Inflammatory macrophage (primary cell): ENCODE results near the gene PANK2.
"Not testable (repeated sequence)": the region's sequence is repeated elsewhere in the genome, so short reads cannot be mapped to it uniquely, and the experiment has no call there.

Source experiments
- DNase-seq, 2 donors: peaks; one replicate each; pipeline ENCODE4 v3.0.0-alpha.2; 2020 to 2022

PANK2 gene

DNA sequence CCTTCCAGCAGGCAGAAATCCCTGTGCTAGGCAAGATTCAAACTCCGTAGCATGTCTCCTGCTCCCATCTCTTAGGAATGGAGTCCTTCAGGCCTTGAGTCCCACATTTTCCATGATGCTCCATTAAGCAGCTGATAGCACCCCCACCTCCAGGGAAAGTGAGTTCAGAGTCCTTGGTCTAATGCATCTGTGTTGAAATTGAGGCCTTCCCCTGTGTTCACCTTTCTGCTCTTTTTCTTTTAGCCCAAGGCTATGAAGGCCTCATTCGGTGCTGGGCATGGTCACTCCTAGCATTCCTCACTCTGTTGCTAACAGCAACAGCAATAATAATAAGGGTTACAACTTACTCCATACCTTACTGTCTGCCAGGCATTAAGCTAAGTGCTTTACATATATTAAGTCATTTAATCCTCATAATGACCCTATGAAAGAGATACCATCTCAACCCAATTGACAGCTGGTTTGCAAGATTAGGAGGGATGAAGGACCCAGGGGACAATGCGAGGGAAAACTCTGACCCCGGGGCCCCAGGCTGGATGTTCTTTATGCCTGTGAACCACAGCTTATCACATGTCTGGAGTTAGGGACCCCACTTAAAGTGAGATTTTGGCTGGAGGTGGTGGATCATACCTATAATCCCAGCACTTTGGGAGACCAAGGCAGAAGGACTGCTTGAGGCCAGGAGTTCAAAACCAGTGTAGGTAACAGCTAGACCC, 17.5 kb upstream of the PANK2 start:
- DNase-seq: no peak

DNA sequence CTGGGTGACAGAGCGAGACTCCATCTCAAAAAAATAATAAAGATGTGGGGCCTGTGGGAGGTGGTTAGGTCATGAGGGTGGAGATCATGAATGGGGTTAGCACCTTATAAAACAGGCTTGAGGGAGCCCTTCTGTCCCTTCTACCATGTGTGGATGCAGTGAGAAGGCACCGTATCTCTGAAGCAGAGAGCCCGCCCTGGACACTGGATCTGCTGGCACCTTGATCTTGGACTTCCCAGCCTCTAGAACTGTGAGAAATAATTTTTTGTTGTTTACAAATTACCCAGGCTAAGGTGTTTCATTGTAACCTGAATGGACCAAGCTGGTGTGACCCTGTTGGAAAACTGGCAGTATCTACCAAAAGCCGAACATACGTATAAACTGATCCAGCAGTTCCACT, 15.7 kb upstream of the PANK2 start:
- no peak for DNase-seq

DNA sequence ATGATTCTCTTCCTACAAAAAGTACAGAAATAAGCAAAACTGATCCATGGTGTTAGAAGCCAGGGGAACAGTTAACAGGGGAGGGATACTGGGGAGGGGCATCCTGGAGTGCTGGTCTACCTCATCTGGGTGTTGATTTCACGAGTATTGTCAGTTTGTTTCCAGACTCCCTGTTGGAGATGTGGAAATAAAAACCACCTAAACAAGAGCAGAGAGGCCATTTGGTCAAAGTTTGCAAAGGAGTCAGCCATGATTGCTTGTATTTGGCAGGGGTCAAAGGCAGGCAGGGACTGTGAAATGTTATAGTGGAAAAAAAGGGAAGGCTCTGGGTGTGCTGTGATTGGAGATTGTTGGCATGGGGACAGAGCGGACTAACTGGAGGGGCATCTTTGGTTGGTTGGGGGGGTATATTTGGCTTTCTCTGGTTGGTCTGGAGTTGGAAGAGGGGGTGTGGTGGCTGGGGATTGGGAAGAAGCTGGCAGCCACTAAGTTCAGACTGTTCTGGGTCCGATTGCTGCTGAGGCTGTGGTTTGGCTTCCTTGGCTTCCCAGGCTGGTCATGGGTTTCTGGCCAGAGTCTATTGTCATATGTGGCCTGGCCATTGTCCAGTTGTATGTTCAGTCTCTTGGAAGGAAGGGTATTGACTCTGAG, 14.9 kb upstream of the PANK2 start:
- DNase-seq: no peak

DNA sequence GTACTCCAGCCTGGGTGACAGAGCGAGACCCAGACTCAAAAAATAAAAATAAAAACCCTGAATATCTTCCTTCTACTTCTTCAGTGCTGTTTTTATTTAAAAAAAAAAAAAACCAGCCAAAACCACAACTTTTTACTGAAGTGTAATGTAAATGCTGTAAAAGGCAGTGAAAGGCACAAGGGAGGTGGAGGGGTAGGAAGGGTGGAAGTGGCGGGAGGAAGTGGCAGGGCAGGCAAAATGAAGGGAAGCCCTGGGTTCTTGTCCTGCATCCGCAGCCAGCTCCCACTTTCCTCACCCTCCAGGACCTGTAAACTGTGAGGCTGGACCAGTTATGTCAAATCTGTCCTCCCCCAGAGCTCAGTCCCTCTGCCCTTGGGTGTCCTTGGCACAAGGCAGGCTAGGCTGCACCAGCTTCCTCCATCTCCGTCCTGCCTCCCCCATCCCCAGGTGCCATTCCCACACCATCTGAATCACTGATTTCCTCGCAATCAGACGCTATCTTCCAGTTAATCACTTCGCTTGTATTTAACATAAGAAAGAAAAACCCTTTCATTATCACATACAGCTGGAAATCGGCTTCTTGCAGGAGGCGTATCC, 13.7 kb upstream of the PANK2 start:
- no peak for DNase-seq

DNA sequence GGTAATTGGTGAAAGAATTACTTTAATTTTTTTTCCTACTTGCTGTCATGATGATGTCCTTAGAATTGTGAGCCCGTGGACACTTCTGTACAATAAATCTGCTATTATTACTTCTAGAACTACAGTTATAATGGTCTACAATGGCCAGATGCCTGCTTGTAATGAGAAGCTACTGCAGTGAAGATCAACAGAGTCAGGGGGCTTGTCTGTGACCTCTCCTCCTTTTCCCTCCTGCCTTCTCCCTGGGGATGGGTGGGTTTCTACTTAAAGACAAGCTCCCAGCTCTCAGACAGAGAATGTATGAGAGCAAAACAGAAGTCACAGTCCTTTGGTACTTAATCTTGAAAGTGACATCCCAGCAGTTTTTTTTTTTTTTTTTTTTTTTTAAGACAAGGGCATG, 13.2 kb upstream of the PANK2 start:
- DNase-seq: no peak

DNA sequence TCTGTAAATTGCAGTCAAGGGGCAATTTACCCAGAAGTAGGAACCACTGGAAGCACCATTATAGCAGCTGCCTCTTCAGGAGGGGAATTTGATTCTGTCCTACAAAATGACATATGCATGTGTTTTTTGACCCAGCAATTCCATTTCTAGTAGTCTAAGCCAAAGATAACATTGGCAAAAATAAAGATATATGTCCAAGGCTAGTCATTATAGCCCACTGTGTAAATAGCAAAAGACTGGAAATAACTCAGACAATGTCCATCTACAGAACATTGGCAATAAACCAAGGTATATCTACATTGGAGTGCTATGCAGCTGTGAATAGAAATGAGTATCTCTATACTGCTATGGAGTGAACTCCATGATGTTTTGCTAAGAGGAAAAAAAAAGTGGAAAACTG, 12.5 kb upstream of the PANK2 start:
- no peak for DNase-seq

DNA sequence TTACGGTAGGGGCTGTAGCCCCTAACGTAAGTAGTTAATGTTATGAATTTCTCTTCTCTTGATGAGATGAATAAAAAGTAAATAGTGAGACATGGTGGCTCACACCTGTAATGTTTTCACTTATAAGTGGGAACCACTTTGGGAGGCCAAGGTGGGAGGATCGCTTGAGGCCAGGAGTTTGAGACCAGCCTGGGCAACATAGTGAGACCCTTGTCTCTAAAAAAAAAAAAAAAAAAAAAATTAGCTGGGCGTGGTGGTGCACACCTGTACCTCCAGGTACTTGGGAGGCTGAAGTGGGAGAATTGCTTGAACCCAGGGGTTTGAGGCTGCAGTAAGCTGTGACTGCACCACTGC, 10.3 kb upstream of the PANK2 start:
- not testable (repeated sequence) for DNase-seq

DNA sequence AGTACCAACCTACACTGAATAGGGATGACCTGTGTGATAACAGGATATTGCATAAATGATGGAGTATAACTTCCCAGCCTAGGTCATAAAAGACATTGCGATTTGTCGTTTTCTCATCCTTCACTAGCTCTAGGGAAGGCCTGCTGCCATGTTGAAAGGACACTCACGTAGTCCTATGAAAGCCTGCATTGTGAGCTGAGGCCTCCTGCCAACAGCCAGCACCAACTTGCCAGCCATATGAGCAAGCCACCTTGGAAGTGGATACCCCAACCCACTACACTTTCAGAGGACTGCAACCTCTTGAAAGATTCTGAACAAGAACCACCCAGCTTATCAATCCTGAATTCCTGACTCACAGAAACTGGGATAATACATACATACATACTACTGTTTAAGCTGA, 3.5 kb upstream of the PANK2 start:
- no peak for DNase-seq

DNA sequence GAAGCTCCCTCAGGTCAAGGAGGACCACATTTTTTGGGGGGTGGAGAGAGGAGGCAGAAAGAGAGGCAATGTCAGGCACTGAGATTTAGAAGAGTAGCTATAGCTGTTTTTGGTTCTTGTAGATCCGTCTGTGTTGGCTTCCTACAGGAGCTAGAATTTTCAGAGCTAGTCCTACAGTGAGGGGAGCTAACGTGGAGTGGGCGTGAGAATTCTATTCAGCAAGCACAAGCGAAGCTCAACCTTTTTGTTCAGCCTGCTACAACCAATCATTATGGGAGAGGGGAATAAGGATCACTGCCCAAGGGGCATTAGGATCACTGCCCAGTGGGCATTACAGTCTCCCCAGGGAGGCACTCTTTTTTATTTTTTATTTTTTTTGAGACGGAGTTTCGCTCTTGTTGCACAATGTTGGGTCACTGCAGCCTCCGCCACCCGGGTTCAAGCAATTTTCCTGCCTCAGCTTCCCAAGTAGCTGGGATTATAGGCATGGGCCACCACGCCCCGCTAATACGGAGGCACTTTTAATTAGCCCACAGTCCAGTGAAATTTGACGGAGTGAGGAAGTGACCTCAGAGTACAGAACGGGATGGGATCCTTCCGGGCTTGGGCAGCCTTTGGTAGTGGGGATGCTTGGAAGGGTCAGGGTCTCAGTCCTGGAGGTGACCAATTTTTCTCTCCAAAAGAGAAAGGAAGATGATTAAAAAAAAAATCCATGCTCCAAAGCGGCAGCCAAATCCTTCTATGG, 1.1 kb upstream of the PANK2 start:
- peak; percentile 47 to 55 for DNase-seq

DNA sequence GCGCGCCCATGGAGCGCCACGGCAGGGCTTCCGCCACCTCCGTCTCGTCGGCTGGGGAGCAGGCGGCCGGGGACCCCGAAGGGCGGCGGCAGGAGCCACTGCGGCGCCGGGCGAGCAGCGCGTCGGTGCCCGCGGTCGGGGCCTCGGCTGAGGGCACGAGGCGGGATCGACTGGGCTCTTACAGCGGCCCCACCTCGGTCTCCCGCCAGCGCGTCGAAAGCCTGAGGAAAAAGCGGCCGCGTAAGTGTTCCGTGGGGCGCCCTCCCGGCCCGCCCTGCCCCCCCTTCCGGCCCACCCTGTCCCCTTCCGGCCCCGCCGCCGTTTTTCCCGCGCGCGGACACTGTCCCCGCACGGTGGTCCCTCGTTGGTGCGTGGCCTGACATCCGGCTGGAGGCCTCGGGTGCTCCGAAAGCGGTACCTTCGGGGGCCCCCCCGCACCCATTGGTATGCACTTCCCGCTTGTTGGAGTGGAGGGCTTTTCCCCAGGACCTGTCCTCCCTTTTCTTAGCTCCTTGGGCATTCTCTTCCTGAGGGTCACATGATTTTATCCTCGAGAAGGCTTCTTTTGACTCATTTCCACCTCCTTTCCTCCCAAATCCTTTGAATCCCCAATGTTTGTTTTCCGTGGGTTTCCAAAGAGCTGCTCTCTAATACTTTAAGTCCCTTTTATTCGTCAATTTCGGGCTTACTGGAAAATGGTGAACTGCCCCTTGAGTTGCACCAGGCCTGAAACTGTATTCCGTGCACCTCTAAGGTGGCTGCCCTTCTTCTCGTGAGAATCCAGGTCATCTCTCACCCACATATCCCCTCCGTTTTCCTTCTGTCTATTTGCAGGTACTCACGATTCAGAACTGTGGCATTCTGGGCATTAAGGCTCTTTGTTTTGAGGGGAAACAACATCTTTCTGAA, 556 bp downstream of the PANK2 start:
- DNase-seq: peak; percentile 9 to 19

DNA sequence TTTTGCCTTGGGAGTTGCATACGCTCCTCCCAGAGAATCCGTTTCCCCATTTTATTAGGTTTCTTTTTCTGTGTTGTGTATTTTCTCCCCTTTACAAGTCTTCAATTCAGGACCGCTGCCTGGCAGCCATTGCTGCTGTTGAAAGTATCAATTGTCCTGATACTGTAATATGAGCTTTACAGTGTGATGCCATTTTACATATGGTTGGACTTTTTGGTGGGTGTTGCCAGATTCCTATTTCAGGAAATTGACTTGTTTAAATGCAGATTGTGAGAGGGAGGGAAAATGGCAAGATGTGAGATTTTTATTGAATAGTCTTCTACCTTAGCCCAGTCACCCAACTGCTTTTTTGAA, 1.2 kb downstream of the PANK2 start:
- DNase-seq: peak; percentile 19 to 27

DNA sequence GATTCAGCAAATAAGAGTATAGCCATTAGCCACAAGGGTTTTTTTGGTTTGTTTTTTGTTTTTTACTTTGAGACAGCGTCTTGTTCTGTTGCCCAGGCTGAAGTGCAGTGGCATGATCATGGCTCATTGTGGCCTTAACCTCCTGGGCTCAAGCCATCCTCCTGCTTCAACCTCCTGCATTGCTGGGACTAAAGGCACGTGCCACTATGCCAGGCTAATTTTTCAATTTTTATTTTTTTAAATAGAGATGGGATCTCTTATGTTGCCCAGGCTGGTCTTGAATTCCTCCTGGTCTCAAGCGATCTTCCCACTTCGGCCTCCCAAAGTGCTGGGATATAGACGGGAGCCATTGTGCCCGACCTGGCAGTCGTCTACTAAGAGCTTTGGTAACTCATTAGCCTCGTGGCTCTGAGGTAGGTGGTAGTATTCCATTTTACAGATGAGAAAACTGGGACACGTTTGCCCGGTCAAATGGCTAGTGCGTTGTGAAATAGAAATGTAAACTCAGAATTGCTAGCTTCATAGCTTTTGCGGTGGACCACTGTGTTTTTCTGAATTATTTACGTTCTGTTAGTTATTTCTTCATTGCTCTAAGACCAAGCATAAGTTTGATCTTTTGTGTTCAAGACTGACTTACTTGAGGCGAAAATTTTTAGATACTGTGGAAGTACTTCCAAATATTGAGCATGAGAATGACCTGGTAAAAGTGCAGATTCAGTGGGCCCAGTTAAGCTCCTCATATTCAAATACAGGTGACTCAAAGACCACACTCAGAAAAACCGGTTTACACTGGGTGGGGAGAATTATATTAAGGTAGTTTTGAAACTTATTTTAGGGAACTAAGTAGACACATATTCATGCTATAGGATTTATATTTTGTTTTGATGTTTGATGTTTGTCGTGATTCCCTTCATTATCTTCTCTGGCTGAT, 2.1 kb downstream of the PANK2 start:
- no peak for DNase-seq

DNA sequence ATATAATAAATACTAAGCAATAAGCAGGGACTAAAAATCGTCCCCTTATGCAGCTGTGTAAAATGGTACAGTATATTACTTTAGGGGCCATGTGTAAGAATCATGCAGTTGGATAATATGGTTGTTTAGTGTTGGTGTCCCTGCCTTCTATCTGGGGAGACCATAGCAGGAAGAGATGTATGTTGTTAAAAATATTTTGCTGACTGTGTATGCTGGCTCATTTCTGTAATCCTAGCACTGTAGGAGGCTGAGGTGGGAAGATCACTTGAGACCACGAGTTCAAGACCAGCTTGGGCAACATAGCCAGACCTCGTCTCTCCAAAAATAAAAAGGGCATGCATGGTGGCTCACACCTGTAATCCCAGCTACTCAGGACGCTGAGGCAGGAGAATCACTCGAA, 5.6 kb downstream of the PANK2 start:
- peak in 1 of 2 donors; percentile 43 for DNase-seq

DNA sequence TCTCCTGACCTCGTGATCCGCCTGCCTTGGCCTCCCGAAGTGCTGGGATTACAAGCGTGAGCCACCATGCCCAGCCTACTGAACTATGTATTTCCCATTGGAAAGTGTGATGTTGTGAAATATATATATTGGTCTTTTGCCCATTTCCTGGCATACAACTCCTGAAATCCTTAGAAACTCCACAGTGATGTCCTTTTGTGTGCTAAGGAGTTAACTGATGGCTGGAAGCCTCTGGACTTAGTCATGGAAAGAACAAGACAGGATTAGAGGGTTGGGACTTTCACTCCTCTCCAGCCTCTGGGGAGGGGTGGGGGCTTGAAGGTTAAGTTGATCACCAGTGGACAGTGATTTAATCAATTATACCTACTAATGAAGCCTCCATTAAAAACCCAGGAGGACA, 7.1 kb downstream of the PANK2 start:
- DNase-seq: no peak

DNA sequence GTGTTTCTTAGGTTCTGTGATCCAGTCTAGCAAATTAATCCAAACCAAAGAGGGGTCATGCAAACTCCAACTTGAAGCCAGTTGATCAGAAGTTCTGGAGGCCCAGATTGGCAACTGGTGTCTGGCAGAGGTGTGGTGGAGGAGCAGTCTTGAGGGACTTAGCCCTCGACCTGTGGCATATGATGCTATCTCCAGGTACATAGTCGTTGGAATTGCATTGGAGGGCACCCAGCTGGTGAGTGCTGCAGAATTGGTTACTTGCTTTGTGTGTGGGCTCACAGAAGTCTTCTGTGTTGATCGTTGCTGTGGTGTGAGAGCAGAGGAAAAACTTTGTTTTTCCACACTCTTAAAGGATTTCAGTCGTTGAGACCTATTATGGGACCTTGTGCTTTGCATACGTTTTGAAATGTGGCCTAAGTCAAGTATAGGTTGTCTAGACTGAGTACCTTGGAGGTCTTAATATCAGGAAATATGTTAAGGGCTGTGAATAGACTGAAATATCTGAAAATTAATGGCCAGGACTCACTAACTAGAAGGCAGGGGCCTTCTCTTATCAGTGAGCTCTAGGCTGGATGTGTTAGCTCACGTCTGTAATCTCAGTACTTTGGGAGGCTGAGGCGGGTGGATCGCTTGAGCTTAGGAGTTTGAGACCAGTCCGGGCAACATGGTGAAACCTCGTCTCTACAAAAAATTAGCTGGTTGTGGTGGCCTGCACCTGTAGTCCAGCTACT, 7.8 kb downstream of the PANK2 start:
- no peak for DNase-seq

DNA sequence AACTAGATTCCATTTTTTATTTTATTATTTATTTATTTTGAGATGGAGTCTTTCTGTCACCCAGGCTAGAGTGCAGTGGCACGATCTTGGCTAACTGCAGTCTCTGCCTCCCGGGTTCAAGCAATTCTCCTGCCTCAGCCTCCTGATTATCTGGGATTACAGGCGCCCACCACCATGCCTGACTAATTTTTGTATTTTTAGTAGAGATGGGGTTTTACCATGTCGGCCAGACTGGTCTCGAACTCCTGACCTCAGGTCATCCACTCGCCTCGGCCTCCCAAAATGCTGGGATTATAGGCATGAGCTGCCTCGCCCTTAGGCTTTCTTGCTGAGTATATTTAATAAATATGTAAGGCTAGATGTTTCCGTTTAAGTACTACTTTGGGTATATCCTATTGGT, 9.0 kb downstream of the PANK2 start:
- not testable (repeated sequence) for DNase-seq

DNA sequence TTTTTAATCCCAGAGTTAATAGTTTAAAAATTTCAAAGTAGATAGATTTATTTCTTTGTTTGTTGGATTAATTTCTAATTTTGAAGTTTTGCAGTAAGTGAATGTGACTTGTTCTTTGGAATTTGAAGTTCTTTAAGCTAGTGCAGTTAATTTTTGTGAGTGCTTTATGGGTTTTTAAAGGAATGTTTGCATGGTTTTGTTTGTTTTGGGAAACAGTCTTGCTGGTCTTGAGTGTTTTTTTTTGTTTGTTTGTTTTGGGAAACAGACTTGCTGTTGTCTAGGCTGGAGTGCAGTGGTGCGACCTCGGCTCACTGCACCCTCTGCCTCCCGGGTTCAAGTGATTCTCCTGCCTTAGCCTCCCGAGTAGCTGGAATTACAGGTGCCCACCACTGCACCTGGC, 9.5 kb downstream of the PANK2 start:
- no peak for DNase-seq

DNA sequence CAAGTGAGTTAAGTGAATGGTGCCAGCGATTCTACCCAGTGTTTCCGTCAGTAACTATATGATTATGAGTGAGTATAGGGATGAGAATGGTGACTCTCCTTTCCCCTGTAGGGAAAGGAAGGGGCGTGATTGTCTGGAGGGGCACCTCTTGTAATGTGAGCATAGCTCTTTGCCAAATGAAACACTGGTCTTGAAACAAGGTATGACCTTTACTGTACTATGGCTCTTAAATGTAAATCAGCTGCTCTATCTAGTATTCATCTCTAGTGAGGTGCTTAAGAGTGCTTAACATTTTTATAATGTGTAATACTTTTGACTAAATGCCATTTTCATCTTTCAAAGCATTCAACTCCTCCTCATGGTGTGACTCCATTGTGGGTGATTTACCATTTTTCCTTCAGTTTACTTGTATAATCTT, 11.0 kb downstream of the PANK2 start:
- no peak for DNase-seq

DNA sequence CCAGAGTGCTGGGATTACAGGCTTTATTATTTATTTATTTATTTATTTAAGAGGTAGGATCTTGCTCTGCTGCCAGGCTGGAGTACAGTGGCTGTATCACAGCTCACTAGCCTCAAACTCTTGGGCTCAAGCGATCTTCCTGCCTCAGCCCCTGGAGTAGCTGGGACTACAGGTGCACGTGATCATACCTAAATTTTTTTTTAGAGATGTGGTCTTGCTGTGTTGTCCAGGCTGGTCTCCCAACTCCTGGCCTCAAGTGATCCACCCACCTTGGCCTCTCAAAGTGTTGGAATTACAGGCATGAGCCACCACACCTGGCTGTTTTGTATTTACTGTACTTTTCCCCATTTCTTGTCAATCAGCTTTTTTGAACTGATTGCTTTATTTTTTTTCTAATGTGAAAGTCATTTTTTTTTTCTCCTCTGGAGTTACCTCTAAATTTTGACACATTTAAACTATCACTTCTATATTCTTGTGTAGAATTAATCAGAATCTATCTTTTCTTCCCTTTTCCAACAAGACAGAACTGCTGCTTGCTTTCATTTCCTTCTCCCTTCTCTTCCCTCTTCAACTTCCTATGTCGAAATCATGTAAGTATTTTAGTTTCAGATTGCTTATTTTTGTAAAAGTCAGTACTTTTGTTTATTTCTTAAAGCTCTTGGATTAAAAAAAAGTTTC, 12.0 kb downstream of the PANK2 start:
- peak; percentile 50 to 87 for DNase-seq
